ENCODE data around the gene NTRK3. TPM values are rescaled to one million over a fixed set of nuclear protein-coding genes. Genes with fewer than 3 reads are reported as not detected.

Gene NTRK3
- total and polyA plus RNA-seq, 2 of the 13 experiments (the other 11 are each of a cell fraction or from before 2014, with no cell fraction given) = not detected

GRCh38 chr15:87907676-87908446 lies 348.7 kb downstream of the NTRK3 start:
- H3K9me3 ChIP-seq (ENCODE audit: low read length) = peaks cover 60% of the 10 kb centered on the region
- TF ChIP-seq TFDP2 (CRISPR knock-in tag; IDR thresholded peaks at IDR 0.05) = no peak
- TF ChIP-seq KDM5B (CRISPR knock-in tag; IDR thresholded peaks at IDR 0.05; ENCODE audit: borderline replicate concordance) = no peak
- no peak for TF ChIP-seq IRF2 (CRISPR knock-in tag; IDR thresholded peaks at IDR 0.05)
- ChIA-PET CTCF (ENCODE audit: low intra/inter-chr PET ratio, low total read pairs) (no interaction called here), POLR2A (no interaction called here)
- H3K9ac ChIP-seq (ENCODE audit: insufficient read depth, low read depth, low read length) = no peak overlapping the region
- H3K27me3 ChIP-seq (ENCODE audit: control insufficient read depth in 1 of 2, insufficient read depth in 2 of 2, low read length in 2 of 2) = no peaks in the 10 kb centered on the region
- no peaks in the 10 kb centered on the region for H3K79me2 ChIP-seq (ENCODE audit: insufficient read depth, low read length)
- 8% methylated on average over 7 of the region's 8 CpGs for WGBS (ENCODE audit: low lambda C conversion rate)
- no peak overlapping the region for H3K27ac ChIP-seq (ENCODE audit: extremely low read length, insufficient read depth, low read length)
- intact Hi-C loops (cut with micrococcal nuclease; ENCODE audit: unreplicated experiment) (no loop called here), in situ Hi-C loops (cut with HindIII; ENCODE audit: extremely low pct_ligation_motif_present, low pct_unique_long_range_greater_than_20kb) (no loop called here)
- no peak overlapping the region for H2AFZ ChIP-seq (ENCODE audit: low read length)
- H3K4me3 ChIP-seq (replicated peaks in 1 of 3; ENCODE audit: insufficient read depth in 1 of 3, low read depth in 2 of 3, low read length in 3 of 3) = no peak overlapping the region
- no TSS peak for BruUV-seq (replicated peaks)
- no peak for DNase-seq (ENCODE audit: low spot score)
- no peaks in the 10 kb centered on the region for H3K4me1 ChIP-seq (ENCODE audit: insufficient read depth, low read length)
- no peak overlapping the region for H3K4me2 ChIP-seq (ENCODE audit: low read depth, low read length)
- H3K36me3 ChIP-seq (replicated peaks in 1 of 2; ENCODE audit: control insufficient read depth in 1 of 2, insufficient read depth in 2 of 2, low read length in 2 of 2) = no peaks in the 10 kb centered on the region
- FAIRE-seq = no peak
- ATAC-seq = no peak
- no peaks in the 10 kb centered on the region for H4K20me1 ChIP-seq (ENCODE audit: insufficient read depth, low read length)

GRCh38 chr15:87906444-87906843 lies 350.1 kb downstream of the NTRK3 start:
- H3K4me1 ChIP-seq (ENCODE audit: insufficient read depth, low read length) = no peaks in the 10 kb centered on the region
- H3K36me3 ChIP-seq (replicated peaks in 1 of 2; ENCODE audit: control insufficient read depth in 1 of 2, insufficient read depth in 2 of 2, low read length in 2 of 2) = no peaks in the 10 kb centered on the region
- no peaks in the 10 kb centered on the region for H3K27me3 ChIP-seq (ENCODE audit: control insufficient read depth in 1 of 2, insufficient read depth in 2 of 2, low read length in 2 of 2)
- no peaks in the 10 kb centered on the region for H3K79me2 ChIP-seq (ENCODE audit: insufficient read depth, low read length)
- no peak for ATAC-seq
- FAIRE-seq = no peak
- no peak overlapping the region for H2AFZ ChIP-seq (ENCODE audit: low read length)
- no peaks in the 10 kb centered on the region for H4K20me1 ChIP-seq (ENCODE audit: insufficient read depth, low read length)
- ChIA-PET CTCF (ENCODE audit: low intra/inter-chr PET ratio, low total read pairs) (no interaction called here), POLR2A (no interaction called here)
- no peak overlapping the region for H3K9ac ChIP-seq (ENCODE audit: insufficient read depth, low read depth, low read length)
- H3K27ac ChIP-seq (ENCODE audit: extremely low read length, insufficient read depth, low read length) = no peak overlapping the region
- no TSS peak for BruUV-seq (replicated peaks)
- no peak overlapping the region for H3K4me3 ChIP-seq (replicated peaks in 1 of 3; ENCODE audit: insufficient read depth in 1 of 3, low read depth in 2 of 3, low read length in 3 of 3)
- WGBS (ENCODE audit: low lambda C conversion rate) = 3% methylated on average over 6 of the region's 6 CpGs
- in situ Hi-C loops (cut with HindIII; ENCODE audit: extremely low pct_ligation_motif_present, low pct_unique_long_range_greater_than_20kb) (no loop called here), intact Hi-C loops (cut with micrococcal nuclease; ENCODE audit: unreplicated experiment) (no loop called here)
- peaks cover 51% of the 10 kb centered on the region for H3K9me3 ChIP-seq (ENCODE audit: low read length)
- TF ChIP-seq ZMAT5 (CRISPR knock-in tag; IDR thresholded peaks at IDR 0.05; ENCODE audit: borderline replicate concordance, low read depth) = no peak
- TF ChIP-seq NFE2L2 (IDR thresholded peaks at IDR 0.05; ENCODE audit: low read length) = 0 out of 2 replicates have a peak, but pooled peaks have one; percentile 26
- TF ChIP-seq EP300 (IDR thresholded peaks at IDR 0.05; ENCODE audit: low read depth in 2 of 2, low read length in 2 of 2) = no peak
- no peak for TF ChIP-seq EP300 (CRISPR knock-in tag; IDR thresholded peaks at IDR 0.05; ENCODE audit: borderline replicate concordance)
- no peak for TF ChIP-seq ARID2 (CRISPR knock-in tag; IDR thresholded peaks at IDR 0.05; ENCODE audit: borderline replicate concordance)
- TF ChIP-seq ZNF687 (CRISPR knock-in tag; IDR thresholded peaks at IDR 0.05) = no peak
- TF ChIP-seq MAFK (conservative IDR thresholded peaks at IDR 0.05 in 1 of 2, IDR thresholded peaks at IDR 0.05 in 1 of 2; ENCODE audit: low read length in 2 of 2) = peak in 1 of 2 experiments; percentile 46; a peak in 1 of 4 replicates
- no peak for TF ChIP-seq RBAK (CRISPR knock-in tag; IDR thresholded peaks at IDR 0.05)
- no peak for TF ChIP-seq BRD4 (CRISPR knock-in tag; IDR thresholded peaks at IDR 0.05)
- no peak for DNase-seq (ENCODE audit: low spot score)
- H3K4me2 ChIP-seq (ENCODE audit: low read depth, low read length) = no peak overlapping the region
